Osteoblast (primary cell): Measurements from ENCODE around the gene ZC3HAV1L. TPM values are rescaled to one million over a fixed set of nuclear protein-coding genes. Genes with fewer than 3 reads are reported as not detected.

ENCODE experiments used
- DNase-seq: peaks from one replicate; pipeline ENCODE4 v3.0.0; 2011; ENCODE audit warnings: low spot score, mixed read lengths; ENCODE audit not compliant: insufficient read length; ENCODE audit errors: missing footprints
- H2AFZ ChIP-seq: 2 replicates; pipeline ENCODE4 v1.6.0; 2011; ENCODE audit warnings: mild to moderate bottlenecking, low read length
- H3K27ac ChIP-seq: 2 replicates; pipeline ENCODE4 v1.5.1; 2011; ENCODE audit warnings: mild to moderate bottlenecking, low read depth, low read length, moderate library complexity
- H3K27me3 ChIP-seq: 2 replicates; pipeline ENCODE4 v1.6.0; 2012; ENCODE audit warnings: mild to moderate bottlenecking, control low read depth, inconsistent platforms, low read length, moderate library complexity; ENCODE audit not compliant: insufficient read depth
- H3K36me3 ChIP-seq: 2 replicates; pipeline ENCODE4 v1.5.1; 2011; ENCODE audit warnings: mild to moderate bottlenecking, low read length, control low read depth, moderate library complexity; ENCODE audit not compliant: insufficient read depth
- H3K4me1 ChIP-seq: 2 replicates; pipeline ENCODE4 v1.5.1; 2011; ENCODE audit warnings: mild to moderate bottlenecking, low read length, control low read depth, moderate library complexity; ENCODE audit not compliant: insufficient read depth
- H3K4me2 ChIP-seq: 2 replicates; pipeline ENCODE4 v1.6.0; 2011; ENCODE audit warnings: mild to moderate bottlenecking, low read length; ENCODE audit not compliant: insufficient read depth
- H3K4me3 ChIP-seq: fragments of 200-600 bp; sonication (generic); 3 replicates; pipeline ENCODE4 v1.5.1; 2012; ENCODE audit warnings: mild to moderate bottlenecking, low read length, inconsistent platforms; ENCODE audit not compliant: insufficient read depth
- H3K79me2 ChIP-seq: 2 replicates; pipeline ENCODE4 v1.6.0; 2012; ENCODE audit warnings: mild to moderate bottlenecking, low read length, control low read depth, inconsistent platforms; ENCODE audit not compliant: insufficient read depth
- H3K9me3 ChIP-seq: 2 replicates; pipeline ENCODE4 v1.5.1; 2011; ENCODE audit warnings: low read depth, low read length, control low read depth
- H4K20me1 ChIP-seq: 2 replicates; pipeline ENCODE4 v1.6.0; 2012; ENCODE audit warnings: mild to moderate bottlenecking, low read length, control low read depth; ENCODE audit not compliant: insufficient read depth
- total RNA-seq: library from RNA; depleted of rRNA; stranded (reverse); fragments of >200 nt; gene quantifications from 2 replicates; pipeline ENCODE4 v1.2.3, GENCODE V29; 2012
- TF ChIP-seq, protein P1 (sequence below): IDR thresholded peaks from 2 replicates; pipeline ENCODE4 v1.5.1; 2011; ENCODE audit warnings: mild to moderate bottlenecking, low read depth, low read length, moderate library complexity; ENCODE audit errors: extremely low read depth

Gene ZC3HAV1L
- total RNA-seq, 1 donor: 17.4 TPM

DNA sequence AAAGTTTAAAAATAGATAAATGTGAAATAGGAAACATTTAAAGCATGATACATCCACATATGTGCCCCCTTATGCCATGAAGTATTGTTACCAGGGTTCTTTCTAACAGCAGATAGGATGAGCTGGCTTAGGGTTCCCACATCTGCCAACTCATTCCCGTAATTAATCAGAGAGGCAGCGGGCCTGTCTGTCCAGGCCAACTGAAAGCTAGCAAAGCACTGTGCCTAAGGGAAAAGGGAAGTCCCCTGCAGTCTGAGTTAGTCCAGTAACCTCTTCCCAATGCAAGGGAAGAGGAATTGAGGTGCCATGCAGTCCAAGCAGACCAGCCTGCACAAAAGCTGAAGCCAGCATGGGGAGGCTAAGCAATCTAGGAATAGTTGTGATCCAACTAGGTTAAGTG, 18.3 kb upstream of the ZC3HAV1L start:
- Histone ChIP-seq H2AFZ (no peak overlapping the region), H3K4me3 (no peak overlapping the region)
- DNase-seq: no peak

DNA sequence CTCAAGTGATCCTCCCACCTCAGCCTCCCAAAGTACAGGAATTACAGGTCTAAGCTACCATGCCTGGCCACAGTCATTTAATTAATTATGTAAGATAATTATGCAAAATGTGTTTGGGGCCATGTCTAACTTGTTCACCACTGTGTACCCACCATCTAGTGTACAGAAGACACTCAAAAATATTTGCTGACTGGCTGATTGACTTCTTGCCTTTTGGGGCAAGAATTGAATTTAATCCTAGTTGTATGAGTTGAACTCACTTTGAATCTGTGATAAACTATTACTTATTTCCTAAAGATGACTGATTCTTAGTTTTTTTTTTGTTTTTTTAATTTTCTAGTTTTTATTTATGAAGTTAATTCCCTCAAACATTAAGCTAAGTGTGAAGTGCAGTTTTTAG, 15.8 kb upstream of the ZC3HAV1L start:
- H3K27ac ChIP-seq: no peak overlapping the region
- no peak overlapping the region for H3K4me2 ChIP-seq
- peaks cover 56% of the 10 kb centered on the region for H3K36me3 ChIP-seq
- no peaks in the 10 kb centered on the region for H3K79me2 ChIP-seq
- H3K4me3 ChIP-seq: no peak overlapping the region
- no peak overlapping the region for H2AFZ ChIP-seq
- no peaks in the 10 kb centered on the region for H3K9me3 ChIP-seq
- H3K4me1 ChIP-seq: no peaks in the 10 kb centered on the region
- no peak for DNase-seq
- TF ChIP-seq, protein P1, sequence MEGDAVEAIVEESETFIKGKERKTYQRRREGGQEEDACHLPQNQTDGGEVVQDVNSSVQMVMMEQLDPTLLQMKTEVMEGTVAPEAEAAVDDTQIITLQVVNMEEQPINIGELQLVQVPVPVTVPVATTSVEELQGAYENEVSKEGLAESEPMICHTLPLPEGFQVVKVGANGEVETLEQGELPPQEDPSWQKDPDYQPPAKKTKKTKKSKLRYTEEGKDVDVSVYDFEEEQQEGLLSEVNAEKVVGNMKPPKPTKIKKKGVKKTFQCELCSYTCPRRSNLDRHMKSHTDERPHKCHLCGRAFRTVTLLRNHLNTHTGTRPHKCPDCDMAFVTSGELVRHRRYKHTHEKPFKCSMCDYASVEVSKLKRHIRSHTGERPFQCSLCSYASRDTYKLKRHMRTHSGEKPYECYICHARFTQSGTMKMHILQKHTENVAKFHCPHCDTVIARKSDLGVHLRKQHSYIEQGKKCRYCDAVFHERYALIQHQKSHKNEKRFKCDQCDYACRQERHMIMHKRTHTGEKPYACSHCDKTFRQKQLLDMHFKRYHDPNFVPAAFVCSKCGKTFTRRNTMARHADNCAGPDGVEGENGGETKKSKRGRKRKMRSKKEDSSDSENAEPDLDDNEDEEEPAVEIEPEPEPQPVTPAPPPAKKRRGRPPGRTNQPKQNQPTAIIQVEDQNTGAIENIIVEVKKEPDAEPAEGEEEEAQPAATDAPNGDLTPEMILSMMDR: no peak
- H3K27me3 ChIP-seq: no peaks in the 10 kb centered on the region
- no peaks in the 10 kb centered on the region for H4K20me1 ChIP-seq

More for the DNA sequence above, 18.3 kb upstream of the ZC3HAV1L start:
- Histone ChIP-seq H3K4me1 (no peaks in the 10 kb centered on the region), H3K4me2 (no peak overlapping the region), H3K9me3 (no peaks in the 10 kb centered on the region), H3K27ac (no peak overlapping the region), H4K20me1 (no peaks in the 10 kb centered on the region), H3K27me3 (no peaks in the 10 kb centered on the region), H3K79me2 (no peaks in the 10 kb centered on the region), H3K36me3 (peaks cover 46% of the 10 kb centered on the region)
- TF ChIP-seq, protein P1: no peak

DNA sequence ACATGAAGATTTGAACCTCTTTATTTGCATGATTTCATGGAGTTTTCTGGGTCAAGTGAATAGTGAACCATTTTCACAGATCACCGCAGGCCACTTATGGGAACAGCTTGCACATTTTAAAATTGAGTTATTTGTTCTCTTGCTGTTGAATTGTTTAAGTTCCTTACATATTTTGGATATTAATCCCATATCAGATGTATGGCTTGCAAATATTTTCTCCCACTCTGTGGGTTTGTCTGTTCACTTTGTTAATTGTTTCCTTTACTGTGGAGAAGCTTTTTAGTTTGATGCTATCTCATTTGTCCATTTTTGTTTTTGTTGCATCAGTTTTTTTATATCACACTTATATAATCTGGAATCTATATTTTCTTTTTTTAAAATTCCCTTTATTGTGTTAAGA, 14.1 kb upstream of the ZC3HAV1L start:
- DNase-seq: no peak
- H3K27ac ChIP-seq: no peak overlapping the region
- TF ChIP-seq, protein P1: no peak
- no peaks in the 10 kb centered on the region for H3K9me3 ChIP-seq
- H2AFZ ChIP-seq: no peak overlapping the region
- H3K4me3 ChIP-seq: no peak overlapping the region
- H3K4me2 ChIP-seq: no peak overlapping the region
- H4K20me1 ChIP-seq: no peaks in the 10 kb centered on the region
- H3K36me3 ChIP-seq: peaks cover 66% of the 10 kb centered on the region
- no peaks in the 10 kb centered on the region for H3K4me1 ChIP-seq
- H3K27me3 ChIP-seq: no peaks in the 10 kb centered on the region
- no peaks in the 10 kb centered on the region for H3K79me2 ChIP-seq

DNA sequence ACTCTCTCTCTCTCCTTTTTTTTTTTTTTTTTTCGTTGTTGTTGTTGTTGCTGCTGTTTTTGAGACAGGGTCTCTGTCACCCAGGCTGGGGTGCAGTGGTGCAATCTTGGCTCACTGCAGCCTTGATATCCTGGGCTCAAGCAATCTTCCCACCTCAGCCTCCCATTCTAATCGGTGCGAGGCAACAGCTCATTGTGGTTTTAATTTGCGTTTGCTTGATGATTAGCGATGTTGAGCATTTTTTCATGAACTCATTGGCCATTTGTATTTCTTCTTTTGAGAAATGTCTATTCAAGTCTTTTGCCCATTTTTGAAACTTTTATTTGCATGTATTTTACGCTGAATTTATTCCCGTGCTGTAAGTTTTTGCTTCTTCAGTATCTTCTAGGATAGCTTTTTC, 13.3 kb upstream of the ZC3HAV1L start:
- TF ChIP-seq, protein P1: no peak
- H3K27ac ChIP-seq: no peak overlapping the region
- no peak for DNase-seq
- no peaks in the 10 kb centered on the region for H3K9me3 ChIP-seq
- no peaks in the 10 kb centered on the region for H4K20me1 ChIP-seq
- H3K4me2 ChIP-seq: no peak overlapping the region
- no peaks in the 10 kb centered on the region for H3K27me3 ChIP-seq
- no peak overlapping the region for H2AFZ ChIP-seq
- no peak overlapping the region for H3K4me3 ChIP-seq
- peaks cover 59% of the 10 kb centered on the region for H3K36me3 ChIP-seq
- H3K4me1 ChIP-seq: no peaks in the 10 kb centered on the region
- no peaks in the 10 kb centered on the region for H3K79me2 ChIP-seq
